Measurements from ENCODE around the gene ESRRA. TPM values are rescaled to one million over a fixed set of nuclear protein-coding genes. Genes with fewer than 3 reads are reported as not detected.

ESRRA gene
- total and polyA plus RNA-seq, 10 of the 15 experiments (the other 5 are each of a cell fraction or from before 2014, with no cell fraction given): 0.32 to 48.9 (median 12.6) TPM

DNA sequence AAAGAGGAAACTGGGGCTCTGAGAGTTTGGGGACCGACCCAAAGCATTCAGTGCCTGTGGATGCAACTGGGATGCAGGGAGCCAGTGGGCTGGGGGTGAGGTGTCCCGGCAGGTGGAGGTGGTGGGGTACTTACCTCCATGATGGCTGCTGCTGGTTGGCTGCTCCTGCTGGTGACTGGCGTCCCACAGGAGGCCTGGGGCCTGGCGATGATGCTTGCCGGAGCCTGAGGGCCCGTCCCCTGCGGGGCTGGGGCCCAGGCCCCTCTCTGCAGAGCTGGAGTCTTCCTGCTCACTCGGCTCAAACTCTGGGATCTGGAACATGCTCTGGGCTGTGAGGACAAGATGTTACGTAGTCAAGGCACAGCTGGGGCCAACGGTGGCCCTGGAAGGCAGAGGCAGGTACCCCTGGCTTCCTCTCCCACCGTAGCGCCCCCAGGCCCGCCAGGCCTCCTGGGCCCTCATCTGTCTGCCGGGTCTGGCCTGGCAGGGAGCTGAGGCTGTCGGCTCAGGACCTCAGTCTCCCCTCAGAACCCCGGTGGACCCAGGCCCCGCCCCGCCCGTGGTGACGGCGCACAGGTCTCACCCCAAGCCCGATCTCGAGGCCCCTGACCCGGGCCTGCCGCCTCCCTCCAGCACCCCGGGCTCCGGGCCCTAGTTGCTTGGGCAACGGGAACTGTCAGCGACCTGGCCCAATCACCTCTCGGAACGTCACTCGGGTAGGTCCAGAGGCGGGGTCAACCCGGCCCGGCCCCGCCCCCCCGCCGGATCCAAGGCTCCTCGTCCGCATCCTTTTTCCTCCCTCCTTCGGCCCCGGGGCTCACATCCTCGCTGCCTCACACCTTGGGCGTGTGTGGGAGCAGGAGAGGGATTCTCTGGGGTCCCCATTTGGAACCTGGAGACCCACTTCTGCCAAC, 21.0 kb upstream of the ESRRA start, which contains the start of gene BAD:
Gene BAD, minus strand, starts transcription at position 618 of the 914 bp plus-strand sequence. Its CDS starts 297 bp downstream, at position 321.
- Histone ChIP-seq H3K9me3 (replicated peaks; ENCODE audit: control insufficient read depth, insufficient read depth, low read length) (no peaks in the 10 kb centered on the region), H2AFZ (ENCODE audit: control insufficient read depth, low read depth, low read length) (peak within 1 kb of the TSS; percentile 96), H3K79me2 (ENCODE audit: control insufficient read depth, insufficient read depth, low read length) (peaks cover 15% of the 10 kb centered on the region), H3K4me2 (ENCODE audit: control insufficient read depth, insufficient read depth) (peak within 1 kb of the TSS; percentile 93), H4K20me1 (ENCODE audit: control insufficient read depth, insufficient read depth) (no peaks in the 10 kb centered on the region), H3K36me3 (ENCODE audit: control insufficient read depth in 2 of 2, insufficient read depth in 2 of 2, low read length in 1 of 2) (peaks cover 0 to 2% of the 10 kb centered on the region in 2 experiments; a peak in 2 of 4 replicates), H3K27ac (ENCODE audit: control insufficient read depth, insufficient read depth) (peak within 1 kb of the TSS; percentile 91), H3K9ac (ENCODE audit: control insufficient read depth, insufficient read depth, low read length) (peak within 1 kb of the TSS; percentile 81), H3K4me1 (ENCODE audit: control insufficient read depth, insufficient read depth, low read length) (peaks cover 7% of the 10 kb centered on the region), H3K4me3 (peak within 1 kb of the TSS; percentile 86), H3K27me3 (replicated peaks in 1 of 2; ENCODE audit: control insufficient read depth in 2 of 2, insufficient read depth in 2 of 2, low read length in 1 of 2) (no peaks in the 10 kb centered on the region)
- ChIA-PET SMC1A (ENCODE audit: uncharacterized antibody, unreplicated experiment) (interaction anchor here (0.6 to 3.5 kb wide), 7 partner anchors 13 to 142 kb away, joined by 3 to 16 read pairs (median 5); partner anchors contain the start of genes CATSPERZ, FERMT3, PRDX5 and TRMT112), POLR2A (interaction anchor here (0.8 to 6.2 kb wide), 11 partner anchors 9 to 103 kb away, joined by 3 to 92 read pairs (median 8); partner anchors contain the start of genes ESRRA, FERMT3, FKBP2 and PRDX5), CTCF (interaction anchor here (0.6 to 5.5 kb wide), 11 partner anchors 14 to 80 kb away, joined by 3 to 46 read pairs (median 4); partner anchors contain the start of genes CATSPERZ, ESRRA, FERMT3 and PLCB3), RAD21 (ENCODE audit: unreplicated experiment) (interaction anchor here (0.6 to 2.7 kb wide), 9 partner anchors 13 to 80 kb away, joined by 3 to 10 read pairs (median 6); partner anchors contain the start of genes FERMT3, NUDT22, PRDX5 and TRMT112)
- 2% methylated on average over 37 of the region's 44 CpGs for whole genome bisulfite sequencing (ENCODE audit: insufficient coverage, insufficient replicate concordance, low lambda C conversion rate, missing lambda C conversion rate)
- TSS peak; percentile 83 for BruUV-seq (replicated peaks)
- intact Hi-C loops (cut with micrococcal nuclease; ENCODE audit: unreplicated experiment): no loop called here
- FAIRE-seq (peak; percentile 76), ATAC-seq (peak; percentile 94), DNase-seq (ENCODE audit: low read depth, low spot score) (no peak)
- in situ Hi-C loops (cut with MboI): no loop called here
- TF ChIP-seq PRDM15 (CRISPR knock-in tag; IDR thresholded peaks at IDR 0.05) (no peak), CUX1 (IDR thresholded peaks at IDR 0.05; ENCODE audit: insufficient replicate concordance, low read depth, low read length) (no peak), IKZF2 (IDR thresholded peaks at IDR 0.05) (no peak; a peak in 2 of 4 replicates), PBX3 (IDR thresholded peaks at IDR 0.05; ENCODE audit: insufficient replicate concordance, low read depth, low read length) (peak; percentile 93), POU2F2 (IDR thresholded peaks at IDR 0.05; ENCODE audit: borderline replicate concordance, low read depth, low read length) (peak; percentile 37; the same call in 1 of the 3 replicates), E2F4 (IDR thresholded peaks at IDR 0.05; ENCODE audit: low read depth, low read length) (no peak), SMAD5 (IDR thresholded peaks at IDR 0.05; ENCODE audit: low read depth) (no peak), MXI1 (IDR thresholded peaks at IDR 0.05; ENCODE audit: low read depth, low read length) (peak; percentile 88), BMI1 (IDR thresholded peaks at IDR 0.05; ENCODE audit: borderline replicate concordance) (peak; percentile 92)
